Keratinocyte (primary cell): ENCODE results near the gene TNFRSF11A. TPM values are rescaled to one million over a fixed set of nuclear protein-coding genes. Genes with fewer than 3 reads are reported as not detected.

Source experiments
- DNase-seq: peaks from one replicate; pipeline ENCODE4 v3.0.0-alpha.2; 2011; ENCODE audit warnings: low read depth, missing footprints, low spot score
- FAIRE-seq: peaks from 2 replicates; lab custom pipeline; 2011; peaks lifted over from hg19 to GRCh38; lab: Jason Lieb, UNC
- H2AFZ ChIP-seq: 2 replicates; pipeline ENCODE4 v1.6.0; 2012; ENCODE audit warnings: low read length, control low read depth, inconsistent platforms; ENCODE audit not compliant: control insufficient read depth
- H3K27ac ChIP-seq: 2 replicates; pipeline ENCODE4 v1.5.1; 2011; ENCODE audit warnings: low read length; ENCODE audit not compliant: control insufficient read depth, insufficient read depth
- H3K27me3 ChIP-seq: 3 replicates; pipeline ENCODE4 v1.6.0; 2011; ENCODE audit warnings: low read length; ENCODE audit not compliant: control insufficient read depth, insufficient read depth; ENCODE audit errors: extremely low read depth
- H3K36me3 ChIP-seq, 2 experiments: 2 replicates in 1 of 2; 3 replicates in 1 of 2; pipeline ENCODE4 v1.5.1; 2011; ENCODE audit warnings: low read length in 2 of 2, mild to moderate bottlenecking in 1 of 2; ENCODE audit not compliant: control insufficient read depth in 2 of 2, insufficient read depth in 2 of 2; ENCODE audit errors: extremely low read depth in 1 of 2
- H3K4me1 ChIP-seq: 3 replicates; pipeline ENCODE4 v1.5.1; 2011; ENCODE audit warnings: low read length; ENCODE audit not compliant: control insufficient read depth, insufficient read depth; ENCODE audit errors: extremely low read depth
- H3K4me2 ChIP-seq: 3 replicates; pipeline ENCODE4 v1.6.0; 2011; ENCODE audit warnings: low read depth, low read length; ENCODE audit not compliant: control insufficient read depth, insufficient read depth; ENCODE audit errors: extremely low read depth
- H3K4me3 ChIP-seq, 3 experiments: fragments of 200-600 bp in 1 of 3; sonication (generic) in 1 of 3; 2 replicates in 2 of 3; 3 replicates in 1 of 3; pipeline ENCODE4 v1.5.1; 2011 to 2016; ENCODE audit warnings: low read length in 3 of 3, mild to moderate bottlenecking in 3 of 3, control low read depth in 2 of 3, inconsistent platforms in 1 of 3, low read depth in 1 of 3, mixed read lengths in 1 of 3, mixed run types in 1 of 3, moderate library complexity in 1 of 3; ENCODE audit not compliant: control insufficient read depth in 2 of 3, insufficient read depth in 2 of 3; ENCODE audit errors: extremely low read depth in 1 of 3
- H3K79me2 ChIP-seq: 2 replicates; pipeline ENCODE4 v1.6.0; 2012; ENCODE audit warnings: low read length; ENCODE audit not compliant: control insufficient read depth, insufficient read depth
- H3K9ac ChIP-seq: 3 replicates; pipeline ENCODE4 v1.6.0; 2011; ENCODE audit warnings: low read length; ENCODE audit not compliant: control insufficient read depth, insufficient read depth; ENCODE audit errors: extremely low read depth
- H3K9me1 ChIP-seq: 3 replicates; pipeline ENCODE4 v1.6.0; 2011; ENCODE audit warnings: low read length; ENCODE audit not compliant: control insufficient read depth, insufficient read depth; ENCODE audit errors: extremely low read depth
- H3K9me3 ChIP-seq: 2 replicates; pipeline ENCODE4 v1.5.1; 2012; ENCODE audit warnings: low read depth, low read length; ENCODE audit not compliant: control insufficient read depth
- H4K20me1 ChIP-seq: 3 replicates; pipeline ENCODE4 v1.6.0; 2011; ENCODE audit warnings: low read length; ENCODE audit not compliant: control insufficient read depth, insufficient read depth; ENCODE audit errors: extremely low read depth
- CTCF ChIP-seq, 3 experiments: IDR thresholded peaks in 1 of 3; conservative IDR thresholded peaks in 1 of 3; optimal IDR thresholded peaks in 1 of 3; 2 replicates in 2 of 3; 3 replicates in 1 of 3; pipeline versions ENCODE3 to v1.5.1; 2011; ENCODE audit warnings: low read length in 3 of 3, mild to moderate bottlenecking in 3 of 3, moderate library complexity in 2 of 3, control low read depth in 1 of 3, inconsistent platforms in 1 of 3; ENCODE audit not compliant: insufficient read depth in 2 of 3; ENCODE audit errors: extremely low read depth in 1 of 3
- EZH2 ChIP-seq: IDR thresholded peaks from one replicate; pipeline ENCODE4 v1.6.1; 2012; ENCODE audit warnings: inconsistent platforms, mild to moderate bottlenecking, low read length, moderate library complexity
- dilution Hi-C: fragments of 300-500 bp; cut with MboI; formaldehyde crosslinking; loops from one replicate; pipeline ENCODE4 v1.7.0; 2020; ENCODE audit warnings: low sequenced_read_pairs; ENCODE audit not compliant: extremely low pct_ligation_motif_present
- polyA plus RNA-seq, 5 experiments: library from polyadenylated mRNA; depleted of rRNA in 3 of 5; stranded (reverse) in 3 of 5; stranded (forward) in 1 of 5; unstranded in 1 of 5; fragments of >200 nt; gene quantifications; 1 replicate in 1 of 5; 2 replicates in 3 of 5; 3 replicates in 1 of 5; pipeline versions ENCODE4 v1.2.1 to v1.2.3, GENCODE V29; 2011 to 2012; ENCODE audit warnings: missing spikeins in 2 of 5, low read depth in 1 of 5, low replicate concordance in 1 of 5

The TNFRSF11A gene
- polyA plus RNA-seq, 1 donor (not counting 4 experiments of a cell fraction or from before 2014, with no cell fraction given): 0.51 TPM

- Histone ChIP-seq H3K27ac (no peak overlapping the region), H3K4me3 (no peak overlapping the region), H3K36me3 (no peaks in the 10 kb centered on the region), H3K4me1 (no peaks in the 10 kb centered on the region), H3K4me2 (no peak overlapping the region), H3K9me1 (no peaks in the 10 kb centered on the region), H3K9me3 (no peaks in the 10 kb centered on the region), H3K9ac (no peak overlapping the region), H3K27me3 (peaks cover 3% of the 10 kb centered on the region), H2AFZ (no peak overlapping the region), H4K20me1 (no peaks in the 10 kb centered on the region), H3K79me2 (no peaks in the 10 kb centered on the region)
- FAIRE-seq: no peak
- no peak for DNase-seq
- TF ChIP-seq EZH2 (no peak), CTCF (optimal IDR thresholded peaks at IDR 0.05 in 1 of 3, IDR thresholded peaks at IDR 0.05 in 1 of 3, conservative IDR thresholded peaks at IDR 0.05 in 1 of 3; ENCODE audit: extremely low read depth in 1 of 3, insufficient read depth in 2 of 3, low read length in 3 of 3) (no peak)
- dilution Hi-C loops: no loop called here
Measured at GRCh38 chr18:62370366-62370765, 45.3 kb downstream of the TNFRSF11A start.

GRCh38 chr18:62371436-62371835 is 46.3 kb downstream of the TNFRSF11A start:
- no peak for FAIRE-seq
- H3K27me3 ChIP-seq: peaks cover 3% of the 10 kb centered on the region
- dilution Hi-C loops: no loop called here

More at GRCh38 chr18:62371436-62371835, 46.3 kb downstream of the TNFRSF11A start:
- TF ChIP-seq CTCF (optimal IDR thresholded peaks at IDR 0.05 in 1 of 3, IDR thresholded peaks at IDR 0.05 in 1 of 3, conservative IDR thresholded peaks at IDR 0.05 in 1 of 3; ENCODE audit: extremely low read depth in 1 of 3, insufficient read depth in 2 of 3, low read length in 3 of 3) (no peak), EZH2 (no peak)
- H3K4me1 ChIP-seq: no peaks in the 10 kb centered on the region
- no peak overlapping the region for H2AFZ ChIP-seq
- no peak for DNase-seq
- no peak overlapping the region for H3K27ac ChIP-seq
- H3K9me1 ChIP-seq: no peaks in the 10 kb centered on the region
- H3K79me2 ChIP-seq: no peaks in the 10 kb centered on the region
- no peaks in the 10 kb centered on the region for H4K20me1 ChIP-seq
- no peak overlapping the region for H3K9ac ChIP-seq
- no peak overlapping the region for H3K4me3 ChIP-seq
- H3K36me3 ChIP-seq: no peaks in the 10 kb centered on the region
- H3K4me2 ChIP-seq: no peak overlapping the region
- H3K9me3 ChIP-seq: no peaks in the 10 kb centered on the region
